ENCODE results near the gene LRRC28.
"Not testable (repeated sequence)": the region's sequence is repeated elsewhere in the genome, so short reads cannot be mapped to it uniquely, and the experiment has no call there.

Gene LRRC28
- long read RNA-seq, donor 1, full-length matches to known transcripts: 8 of 8 reads
- long read RNA-seq, donor 1, partial matches to known transcripts: 0 of 8 reads
- long read RNA-seq, donor 1, other reads (novel, unspliced or antisense): 0 of 8 reads
- long read RNA-seq, donor 2, full-length matches to known transcripts: 4 of 4 reads
- long read RNA-seq, donor 2, partial matches to known transcripts: 0 of 4 reads
- long read RNA-seq, donor 2, other reads (novel, unspliced or antisense): 0 of 4 reads
- long read RNA-seq, donor 3, full-length matches to known transcripts: 3 of 3 reads
- long read RNA-seq, donor 3, partial matches to known transcripts: 0 of 3 reads
- long read RNA-seq, donor 3, other reads (novel, unspliced or antisense): 0 of 3 reads
- long read RNA-seq, donor 4, full-length matches to known transcripts: 5 of 5 reads
- long read RNA-seq, donor 4, partial matches to known transcripts: 0 of 5 reads
- long read RNA-seq, donor 4, other reads (novel, unspliced or antisense): 0 of 5 reads
- long read RNA-seq, donor 5, full-length matches to known transcripts: 5 of 5 reads
- long read RNA-seq, donor 5, partial matches to known transcripts: 0 of 5 reads
- long read RNA-seq, donor 5, other reads (novel, unspliced or antisense): 0 of 5 reads
- long read RNA-seq, donor 6, full-length matches to known transcripts: 2 of 2 reads
- long read RNA-seq, donor 6, partial matches to known transcripts: 0 of 2 reads
- long read RNA-seq, donor 6, other reads (novel, unspliced or antisense): 0 of 2 reads
- long read RNA-seq, donor 7: 0 reads
- long read RNA-seq, donor 8, full-length matches to known transcripts: 4 of 4 reads
- long read RNA-seq, donor 8, partial matches to known transcripts: 0 of 4 reads
- long read RNA-seq, donor 8, other reads (novel, unspliced or antisense): 0 of 4 reads

DNA sequence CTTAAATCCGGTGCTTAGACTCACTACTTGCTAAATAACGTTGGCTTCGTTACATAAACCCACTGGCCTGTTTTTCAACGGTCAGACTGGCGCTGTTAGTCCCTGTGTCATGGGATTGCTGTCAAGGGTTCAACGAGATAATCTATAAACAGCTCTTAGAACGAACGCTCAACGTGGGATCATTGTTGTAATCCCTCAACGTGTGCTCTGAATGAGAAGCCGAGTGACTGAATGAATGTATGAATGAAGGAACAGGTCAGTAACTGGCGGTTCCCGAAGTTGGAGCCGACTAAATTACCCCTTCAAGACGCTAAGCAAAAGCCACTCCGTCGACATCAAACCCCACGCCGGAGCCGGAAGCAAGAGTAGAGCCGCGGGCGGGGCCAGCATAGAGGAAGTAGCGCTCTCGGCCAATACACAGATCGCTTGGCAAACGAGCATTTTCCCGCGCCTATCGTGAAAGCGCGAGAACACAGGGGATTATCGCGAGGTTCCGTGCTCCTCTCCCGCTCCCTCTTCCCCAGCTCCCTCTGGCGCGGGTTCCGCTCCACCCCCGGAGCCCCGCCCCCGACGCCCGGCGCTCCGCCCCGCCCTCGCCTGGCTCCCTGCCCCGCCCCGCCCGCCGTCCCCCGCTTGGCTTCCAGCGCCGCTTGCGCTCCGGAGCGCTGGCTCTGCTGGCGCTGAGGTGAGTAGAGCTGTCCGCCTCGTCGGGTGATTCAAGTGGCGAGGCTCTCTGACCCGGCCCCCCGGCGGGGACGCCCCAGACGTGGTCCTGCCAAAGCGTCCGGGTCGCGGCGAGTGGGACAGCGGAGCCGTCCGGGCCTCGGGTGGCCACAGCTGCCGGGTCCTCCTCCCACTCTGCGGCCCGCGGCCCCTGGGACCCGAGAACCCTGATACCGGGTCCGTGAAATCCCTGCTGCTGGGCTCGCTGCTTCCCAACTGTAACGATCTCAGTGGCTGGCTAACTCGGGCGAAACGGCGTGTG, at the start of gene LRRC28:
LRRC28 (plus strand) TSS at position 625 of the 985 bp plus-strand sequence. CDS start 4,477 bp downstream, outside the sequence.
- DNase-seq: peak; percentile 96

DNA sequence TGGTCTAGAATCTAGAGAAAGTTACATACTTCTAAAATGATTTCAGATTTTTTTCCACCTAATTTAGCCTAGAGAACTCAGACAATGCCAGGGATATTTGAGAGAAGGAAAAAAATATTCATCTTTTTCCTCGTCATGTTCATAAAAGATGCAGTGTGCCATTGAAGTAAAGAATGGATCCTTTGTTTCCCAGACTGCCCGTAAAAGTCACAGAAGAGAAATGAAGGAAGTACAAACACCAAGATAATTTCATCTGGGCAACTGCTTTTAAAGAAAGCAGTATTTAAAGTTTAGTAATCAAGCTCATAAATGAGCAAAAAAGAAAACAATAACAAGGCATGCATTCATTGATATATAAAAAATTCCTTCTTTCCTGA, 49.1 kb upstream of the LRRC28 start:
- no peak for DNase-seq

DNA sequence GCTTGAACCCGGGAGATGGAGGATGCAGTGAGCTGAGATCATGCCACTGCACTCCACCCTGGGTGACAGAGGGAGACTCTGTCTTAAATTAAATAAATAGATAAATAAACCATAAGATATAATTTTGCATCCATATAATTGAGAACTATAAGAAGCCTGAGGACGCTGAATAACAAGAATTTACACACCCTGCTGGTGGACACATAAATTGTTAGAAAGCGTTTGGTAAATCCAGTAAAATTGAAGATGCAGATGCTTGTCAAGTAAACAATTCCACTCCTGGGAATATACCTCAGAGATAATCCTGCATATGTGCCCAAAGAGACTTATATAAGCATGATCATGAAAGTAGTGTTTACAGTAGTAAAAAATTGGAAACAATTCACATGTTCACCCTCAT, 43.6 kb upstream of the LRRC28 start:
- no peak for DNase-seq

DNA sequence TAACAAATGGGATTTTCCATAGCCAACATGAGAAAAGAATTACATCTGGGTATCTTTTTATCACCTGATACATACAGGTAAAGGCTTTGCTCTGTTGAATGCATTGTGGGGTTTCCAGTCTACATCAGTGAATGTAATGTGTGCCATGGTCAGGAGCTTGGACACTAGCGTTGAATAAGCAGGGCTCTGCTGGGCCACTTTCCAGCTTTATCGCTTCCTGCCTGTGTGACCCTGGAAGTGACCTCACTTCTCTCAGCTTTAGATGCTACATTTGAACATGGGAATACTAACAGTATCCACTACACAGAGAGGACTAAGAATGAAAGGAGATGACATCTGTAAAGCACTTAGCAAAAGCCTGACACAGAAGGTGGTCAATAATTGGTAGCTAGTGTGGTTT, 42.0 kb upstream of the LRRC28 start:
- no peak for DNase-seq

DNA sequence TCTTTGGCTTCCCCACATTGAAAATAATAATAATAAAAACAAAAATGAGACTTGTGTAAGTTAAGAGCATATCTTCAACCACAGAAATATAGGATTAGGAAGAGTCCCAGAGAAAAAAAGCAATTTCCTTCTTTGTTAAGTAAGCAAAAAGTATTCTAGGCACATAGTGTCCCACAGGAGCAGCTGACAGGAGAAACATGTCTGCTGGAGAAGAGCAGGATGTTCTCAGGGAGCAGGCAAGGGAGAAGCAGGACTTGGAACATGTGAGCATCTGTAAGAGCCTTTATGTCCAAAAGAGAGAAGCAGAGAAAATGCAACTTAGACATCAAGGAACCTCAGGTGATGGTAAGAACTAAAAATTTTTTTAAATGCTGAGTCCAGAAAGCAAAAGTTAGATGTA, 40.9 kb upstream of the LRRC28 start:
- no peak for DNase-seq

DNA sequence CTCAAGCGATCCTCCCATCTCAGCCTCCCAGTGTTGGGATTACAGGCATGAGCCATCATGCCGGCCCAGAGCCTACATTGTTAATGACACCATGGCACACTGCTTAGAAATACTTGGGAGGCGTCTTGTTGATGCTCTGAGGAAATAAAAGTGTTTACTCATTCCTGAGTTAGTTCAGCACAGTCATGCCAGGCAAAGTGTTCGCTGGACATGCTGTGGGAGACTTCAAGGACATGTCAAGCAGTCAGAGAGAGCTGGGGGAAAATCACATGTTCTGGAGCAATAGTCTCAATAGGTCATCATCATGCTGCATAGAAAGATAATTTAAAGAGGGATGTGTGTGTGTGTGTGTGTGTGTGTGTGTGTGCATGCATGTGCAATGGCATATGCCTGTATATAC, 39.4 kb upstream of the LRRC28 start:
- DNase-seq: no peak

DNA sequence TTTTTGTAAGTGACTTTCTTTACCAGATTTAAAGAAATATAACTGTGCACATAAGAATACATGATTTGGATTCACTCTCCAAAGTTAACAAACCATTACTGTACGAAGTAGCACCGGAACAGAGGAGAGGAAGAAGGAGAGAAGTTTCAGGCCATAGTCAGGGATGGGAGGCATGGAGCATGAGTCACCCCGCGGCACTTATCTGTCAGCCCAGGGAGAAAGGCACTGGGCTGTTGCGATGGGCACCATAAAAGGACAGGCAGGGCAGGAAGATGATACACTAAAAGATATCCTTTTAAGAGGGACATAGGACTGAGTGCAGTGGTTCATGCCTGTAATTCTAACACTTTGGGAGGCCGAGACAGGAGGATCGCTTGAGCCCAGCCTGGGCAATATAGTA, 38.9 kb upstream of the LRRC28 start:
- DNase-seq: no peak

DNA sequence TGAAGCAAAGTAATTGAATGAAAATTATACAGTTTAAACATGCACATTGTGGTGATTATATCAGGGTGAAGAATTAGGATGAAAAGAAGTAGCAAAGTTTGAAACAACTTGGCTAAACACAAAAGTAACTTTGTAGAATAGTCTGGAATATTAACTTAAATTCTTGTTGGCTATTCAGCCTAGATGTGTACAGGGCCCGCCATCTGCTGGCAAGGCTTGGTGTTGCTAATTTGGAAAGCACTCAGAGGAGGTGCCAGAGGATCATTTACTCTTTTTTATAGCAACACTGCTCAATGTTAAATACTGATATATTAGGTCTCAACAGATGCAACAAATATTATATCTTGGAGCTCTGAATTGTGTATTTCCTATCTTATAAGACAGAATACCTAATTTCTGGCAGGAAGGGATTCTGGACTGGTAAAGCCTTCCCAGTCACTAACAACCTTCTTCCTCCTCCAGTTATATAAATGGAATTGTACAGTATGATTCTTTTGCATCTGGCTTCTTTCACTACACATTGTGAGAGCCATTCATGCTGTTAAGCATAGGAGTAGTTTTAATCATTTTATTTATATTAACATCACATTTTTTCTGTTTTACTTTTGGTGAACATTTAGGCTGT, 38.0 kb upstream of the LRRC28 start:
- DNase-seq: peak; percentile 22

DNA sequence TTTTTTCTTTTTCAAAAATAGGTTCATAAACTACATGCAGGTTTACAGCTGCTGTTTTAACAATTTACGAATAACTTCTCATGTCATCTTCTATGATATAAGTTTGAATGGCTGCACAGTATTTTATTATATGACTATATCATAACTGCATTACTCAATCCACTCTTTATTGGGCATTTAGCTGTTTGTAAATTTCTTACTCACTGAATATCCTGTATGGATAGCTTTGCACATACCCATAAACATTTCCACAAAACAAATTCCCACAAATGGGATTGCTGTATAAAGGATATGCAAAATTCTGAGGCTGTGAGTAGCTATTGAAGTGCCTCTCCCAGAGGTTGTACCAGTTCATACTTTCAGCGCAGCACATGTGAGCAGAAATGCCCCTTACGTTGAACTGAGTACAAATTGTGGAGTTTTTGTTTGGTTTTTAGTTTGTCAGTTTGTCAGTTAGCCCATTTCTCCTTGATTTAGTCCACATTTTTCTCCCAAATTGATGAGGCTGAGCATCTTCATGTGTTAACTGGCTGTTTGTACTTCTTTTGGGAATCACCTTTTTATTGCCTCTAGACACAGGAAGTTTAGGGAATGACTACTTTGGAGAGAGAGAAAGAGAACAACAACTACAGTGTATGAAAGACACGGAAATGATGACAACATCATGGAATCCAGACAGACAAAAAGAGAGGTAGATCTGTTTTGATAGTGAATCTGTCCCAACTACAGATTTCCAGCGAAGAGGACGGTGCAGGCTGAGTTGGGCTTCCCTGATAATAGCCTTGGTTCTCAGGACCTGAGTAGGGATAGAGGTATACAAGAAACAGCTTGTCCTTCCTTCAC, 26.7 kb upstream of the LRRC28 start:
- DNase-seq: no peak

DNA sequence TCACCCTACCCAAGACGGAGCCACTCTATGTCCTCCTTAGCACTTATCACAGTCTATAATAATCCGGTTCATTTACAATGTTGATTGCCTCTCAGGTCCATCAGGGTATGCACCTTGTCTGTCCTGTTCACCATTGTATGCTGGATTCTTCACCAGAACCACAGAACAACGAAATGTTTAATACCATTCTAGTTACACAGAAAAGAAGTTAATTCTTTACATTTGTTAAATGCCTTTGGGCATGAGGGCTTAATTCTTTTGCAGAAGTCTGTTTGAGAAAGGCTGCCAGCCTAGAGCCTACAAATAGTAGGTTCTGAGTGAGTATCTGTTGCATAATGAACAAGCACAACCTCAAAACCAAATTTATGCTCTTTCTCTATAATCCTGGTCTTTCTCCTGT, 24.5 kb upstream of the LRRC28 start:
- DNase-seq: no peak

DNA sequence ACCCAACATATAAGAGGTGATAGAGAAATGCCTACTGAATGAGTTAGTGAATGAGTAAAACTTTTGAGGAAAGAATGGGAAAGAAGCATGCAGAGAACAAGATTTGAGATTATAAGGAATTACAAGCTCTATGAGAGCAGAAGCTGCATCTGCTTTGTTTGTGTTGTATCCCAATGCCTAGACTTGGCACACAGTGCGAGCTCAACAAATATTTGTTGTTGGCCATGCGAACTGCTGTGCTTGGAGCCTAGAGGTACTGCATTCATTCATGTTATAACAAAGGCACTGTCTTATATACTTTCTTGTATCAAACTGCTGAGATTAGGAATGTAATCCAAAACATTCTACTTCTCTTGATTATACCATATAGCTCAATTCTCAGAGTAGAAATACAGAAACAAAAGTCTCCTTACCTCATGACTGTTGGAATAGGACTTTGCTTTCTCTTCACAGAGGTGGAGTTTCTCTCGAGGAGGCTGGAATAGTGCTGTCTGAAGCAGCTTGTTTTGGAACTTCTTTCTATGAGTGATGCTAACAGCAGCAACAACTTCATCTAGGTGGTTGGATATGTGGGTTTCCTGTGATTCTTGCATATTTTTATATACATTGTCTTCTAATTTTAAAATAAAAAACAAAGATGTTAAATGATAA, 23.0 kb upstream of the LRRC28 start:
- DNase-seq: no peak

DNA sequence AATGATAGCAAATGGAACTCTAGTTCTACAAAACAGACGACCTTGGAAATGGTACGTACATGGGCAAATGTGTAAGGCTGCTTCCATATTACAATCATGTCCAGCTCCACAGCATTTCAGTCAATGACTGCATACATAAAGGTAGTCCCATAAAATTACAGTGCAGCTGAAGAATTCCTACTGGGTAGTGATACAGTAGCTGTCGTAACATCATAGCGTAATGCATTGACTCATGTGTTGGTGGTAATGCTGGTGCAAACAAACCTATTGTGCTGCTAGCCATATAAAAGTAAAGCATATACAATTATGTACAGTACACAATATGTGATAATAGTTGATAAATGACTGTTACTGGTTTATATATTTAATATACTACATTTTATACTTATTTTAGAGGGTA, 20.4 kb upstream of the LRRC28 start:
- no peak for DNase-seq

DNA sequence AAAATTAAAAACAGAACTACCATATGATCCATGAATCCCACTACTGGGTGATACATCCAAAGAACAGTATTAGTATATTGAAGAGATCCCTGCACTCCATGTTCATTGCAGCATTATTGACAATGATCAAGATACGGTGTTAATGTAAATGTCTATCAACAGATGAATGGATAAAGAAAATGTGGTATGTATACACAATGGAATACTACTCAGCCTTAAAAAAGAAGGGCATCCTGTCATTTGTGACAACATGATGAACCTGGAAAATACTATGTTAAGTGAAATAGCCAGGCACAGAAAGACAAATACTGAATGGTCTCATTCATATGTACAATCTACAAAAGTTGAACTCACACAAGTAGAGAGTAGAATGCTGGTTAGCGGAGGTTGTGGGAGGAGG, 18.5 kb upstream of the LRRC28 start:
- DNase-seq: no peak

DNA sequence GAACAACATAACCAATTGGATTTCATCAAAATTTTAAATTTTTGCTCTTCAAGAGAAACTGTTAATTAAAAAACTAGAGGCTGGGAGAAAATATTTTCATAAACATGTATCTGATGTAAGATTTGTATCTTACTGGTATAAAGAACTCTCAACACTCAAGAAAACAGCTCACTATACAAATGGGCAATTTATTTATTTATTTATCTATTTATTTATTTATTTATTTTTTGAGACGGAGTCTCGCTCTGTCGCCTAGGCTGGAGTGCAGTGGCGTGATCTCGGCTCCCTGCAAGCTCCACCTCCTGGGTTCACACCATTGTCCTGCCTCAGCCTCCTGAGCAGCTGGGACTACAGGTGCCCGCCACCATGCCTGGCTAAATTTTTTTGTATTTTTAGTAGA, 17.1 kb upstream of the LRRC28 start:
- not testable (repeated sequence) for DNase-seq

DNA sequence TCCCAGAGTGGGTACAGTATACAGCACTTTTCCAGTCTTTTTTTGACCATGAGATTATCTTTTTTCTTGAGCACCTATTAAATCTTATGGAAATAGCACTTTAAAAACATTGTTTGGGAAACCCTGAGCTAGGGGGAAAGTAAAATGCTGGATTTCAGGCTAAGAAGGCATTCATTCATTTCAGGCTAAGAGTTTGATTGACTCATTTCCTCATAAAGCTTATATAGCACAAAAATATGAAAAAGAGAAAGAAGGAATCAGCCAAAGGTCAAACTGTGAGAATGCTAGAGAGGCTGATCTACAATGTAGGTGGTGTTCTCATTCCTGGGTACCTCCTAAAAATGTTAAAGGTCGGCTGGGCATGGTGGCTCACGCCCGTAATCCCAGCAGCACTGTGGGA, 12.4 kb upstream of the LRRC28 start:
- DNase-seq: no peak

DNA sequence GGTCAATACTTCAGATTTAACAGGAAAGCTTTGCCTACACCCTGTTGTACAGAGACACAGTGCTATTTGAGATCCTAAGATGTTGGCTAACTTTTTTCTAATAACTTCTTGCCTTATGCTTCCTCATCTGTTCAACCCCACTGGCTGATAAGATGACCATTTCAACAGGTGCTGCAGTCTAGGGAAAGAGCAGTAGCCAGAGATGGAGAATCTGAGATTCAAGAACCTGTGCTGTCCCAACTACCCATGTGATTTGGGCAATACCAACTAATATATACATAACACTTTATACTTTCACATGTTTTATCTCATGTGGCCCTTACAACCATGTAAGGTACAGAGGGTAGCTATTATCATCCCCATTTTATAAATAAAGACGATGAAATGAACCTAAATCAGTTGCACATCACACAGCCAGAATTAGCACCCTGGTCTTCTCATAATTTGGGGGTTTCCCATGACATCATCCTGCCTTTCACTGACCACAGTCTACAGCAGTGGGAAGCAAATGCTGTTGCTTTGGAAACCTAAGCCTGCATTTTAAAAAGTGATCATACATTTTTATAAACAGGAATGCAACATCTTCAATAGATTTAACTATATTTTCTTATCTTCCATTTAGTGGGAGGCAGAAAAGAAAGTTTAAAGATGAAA, 11.6 kb upstream of the LRRC28 start:
- DNase-seq: no peak

DNA sequence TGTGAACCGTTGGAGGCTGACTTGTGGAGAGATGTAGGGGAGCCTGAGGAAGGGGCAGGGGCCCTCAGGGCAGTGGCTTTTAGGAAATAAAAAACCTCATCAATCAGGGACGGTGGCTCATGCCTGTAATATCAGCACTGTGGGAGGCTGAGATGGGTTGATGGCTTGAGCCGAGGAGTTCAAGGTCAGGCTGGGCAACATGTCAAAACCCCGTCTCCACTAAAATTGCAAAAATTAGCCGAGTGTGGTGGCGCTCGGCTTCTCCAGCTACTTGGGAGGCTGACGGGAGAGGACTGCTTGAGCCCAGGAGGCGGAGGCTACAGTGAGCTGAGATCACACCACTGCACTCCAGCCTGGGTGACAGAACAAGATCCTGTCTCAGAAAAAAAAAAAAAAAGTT, 9.5 kb upstream of the LRRC28 start:
- no peak for DNase-seq

DNA sequence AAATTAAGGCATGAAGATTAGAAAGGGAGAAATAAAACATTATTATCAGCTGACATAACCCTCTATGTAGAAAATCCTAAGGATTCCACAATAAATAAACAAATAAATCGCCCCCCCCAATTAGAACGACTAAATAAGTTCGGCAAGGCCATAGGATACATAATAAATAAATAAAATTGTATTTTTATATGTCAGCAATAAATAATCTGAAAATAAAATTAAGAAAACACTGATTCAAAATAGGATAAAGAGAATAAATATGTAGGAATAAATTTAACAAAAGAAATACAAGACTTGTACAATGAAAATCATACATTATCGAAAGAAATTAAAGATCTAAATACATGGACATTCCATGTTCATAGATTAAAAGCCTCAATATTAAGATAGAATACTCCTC, 7.0 kb upstream of the LRRC28 start:
- DNase-seq: no peak

DNA sequence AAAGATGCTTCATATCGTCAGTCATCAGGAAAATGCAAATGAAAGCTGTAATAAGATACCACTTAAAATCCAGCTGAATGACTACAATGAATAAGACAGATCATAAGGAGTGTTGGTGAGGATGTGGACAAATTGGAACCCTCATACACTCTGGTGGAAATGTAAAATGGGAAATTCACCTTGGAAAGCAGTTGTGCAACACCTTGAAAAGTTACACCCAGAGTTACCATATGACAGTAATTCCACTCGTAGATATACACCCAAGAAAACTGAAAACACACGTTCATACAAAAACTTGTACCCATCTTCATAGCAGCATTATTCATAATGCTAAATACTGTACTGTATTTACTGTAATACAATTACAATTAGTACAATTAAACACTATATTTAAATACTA, 4.2 kb upstream of the LRRC28 start:
- DNase-seq: no peak
